OCI-M1 (cell line): ENCODE measurements around the gene TRIM2.

Experiments
- DNase-seq: peaks from one replicate; lab custom pipeline; 2025; lab: John Stamatoyannopoulos, UW

Gene TRIM2

DNA sequence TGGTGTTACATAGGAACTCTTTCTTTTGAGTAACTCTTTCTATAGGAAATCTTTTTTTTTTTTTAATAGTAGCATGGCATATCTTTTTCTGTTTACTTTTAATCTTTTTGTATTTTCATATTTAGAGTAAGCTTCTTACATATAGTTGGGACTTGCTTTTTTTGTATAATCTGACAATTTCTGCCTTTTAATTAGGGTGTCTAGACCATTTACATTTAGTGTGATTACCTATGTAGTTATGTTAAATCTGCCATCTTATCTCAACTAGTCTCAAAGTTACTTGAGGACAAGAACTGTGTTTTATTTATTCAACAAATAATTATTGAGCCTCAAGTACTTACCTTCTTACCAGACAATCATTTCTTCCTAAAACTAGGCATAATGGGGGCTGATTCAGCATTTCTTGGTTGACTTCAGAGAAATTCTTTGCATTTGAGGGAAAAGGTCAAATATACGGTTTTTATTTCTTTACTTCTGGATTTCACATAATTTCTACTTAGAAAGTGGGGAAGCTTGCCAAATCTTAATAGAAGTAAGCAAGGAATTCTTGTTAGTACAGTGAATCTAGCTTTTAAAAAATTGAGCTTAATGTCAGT lies 168.8 kb downstream of the TRIM2 start:
- no peak for DNase-seq

DNA sequence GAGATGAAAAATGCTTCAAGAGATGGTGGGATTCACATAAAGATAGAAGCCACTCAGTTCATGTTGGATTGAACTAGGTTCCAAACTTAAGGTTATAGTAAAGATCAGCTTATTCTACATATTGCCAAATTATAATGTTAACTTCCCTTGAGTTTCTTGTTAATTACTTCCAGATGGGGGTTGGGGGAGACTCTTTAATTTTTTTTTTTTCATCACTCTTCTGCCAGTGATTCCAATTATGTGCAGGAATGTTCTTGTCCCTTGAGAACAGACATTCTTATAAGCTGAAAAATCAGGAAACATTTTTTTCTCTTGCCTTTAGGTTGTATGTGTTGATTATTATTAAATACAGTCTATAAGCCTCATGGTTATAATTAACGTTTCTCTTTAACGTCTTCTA lies 170.2 kb downstream of the TRIM2 start:
- no peak for DNase-seq

GRCh38 chr4:153375303-153375702 lies 171.1 kb downstream of the TRIM2 start:
- no peak for DNase-seq

DNA sequence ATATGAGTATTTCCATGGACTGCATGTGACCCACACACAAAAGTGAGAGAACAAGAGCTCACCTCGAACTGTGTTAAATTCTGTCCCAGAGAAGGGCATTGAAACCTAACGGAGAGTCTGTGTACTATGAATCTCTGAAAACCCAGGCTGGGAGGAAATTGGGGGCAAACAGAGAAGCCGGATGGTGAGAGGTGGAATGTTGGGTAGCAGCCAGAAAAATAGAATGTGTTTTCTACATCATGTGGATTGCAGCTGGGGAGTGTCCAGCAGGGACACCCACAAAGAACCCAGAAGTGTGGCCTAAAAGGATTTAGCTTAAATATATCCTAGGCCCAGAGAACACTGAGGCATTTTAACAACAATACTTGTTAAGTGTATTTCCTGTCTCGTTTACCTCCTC lies 178.9 kb downstream of the TRIM2 start:
- no peak for DNase-seq

GRCh38 chr4:153384160-153384559 lies 179.9 kb downstream of the TRIM2 start:
- no peak for DNase-seq

DNA sequence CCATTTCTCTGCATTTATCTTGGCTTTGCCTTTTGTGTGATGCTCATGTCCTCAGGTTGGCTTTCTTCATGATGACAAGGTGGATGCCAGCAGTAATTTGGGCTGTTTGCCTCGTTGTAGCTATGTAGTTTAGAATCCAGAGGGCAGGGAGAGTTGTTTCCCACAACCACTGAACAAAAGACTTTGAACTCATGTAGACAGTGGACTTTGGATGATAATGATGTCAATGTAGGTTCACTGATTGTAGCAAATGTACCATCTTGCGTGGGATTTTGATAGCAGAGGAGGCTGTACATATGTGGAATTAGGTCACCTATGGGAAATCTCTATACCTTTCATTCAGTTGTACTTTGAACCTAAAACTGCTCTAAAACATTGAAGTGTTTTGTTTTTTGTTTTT lies 181.5 kb downstream of the TRIM2 start:
- DNase-seq = no peak

DNA sequence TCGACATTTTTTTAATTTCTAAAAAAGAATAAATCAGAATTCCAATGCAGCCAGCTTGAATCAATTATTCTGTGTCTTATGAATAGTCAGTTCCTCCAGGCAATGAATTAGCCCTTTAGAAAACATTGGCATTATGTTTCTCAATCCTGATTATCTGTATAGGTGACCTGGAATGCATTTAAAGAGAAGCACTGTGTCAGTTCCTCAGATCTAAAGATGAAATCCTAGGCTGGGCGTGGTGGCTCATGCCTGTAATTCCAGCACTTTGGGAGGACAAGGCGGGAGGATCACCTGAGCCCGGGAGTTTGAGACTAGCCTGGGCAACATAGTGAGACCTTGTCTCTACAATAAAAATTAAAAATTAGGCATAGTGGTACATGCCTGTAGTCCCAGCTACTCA lies 183.7 kb downstream of the TRIM2 start:
- no peak for DNase-seq
